NT2/D1 (cell line): ENCODE measurements around the gene KPNA3.

ENCODE experiments used
- DNase-seq: peaks from one replicate; pipeline ENCODE4 v3.0.0-alpha.2; 2011; ENCODE audit warnings: low read depth, low spot score
- H3K27me3 ChIP-seq: 2 replicates; pipeline ENCODE4 v1.6.0; 2011; ENCODE audit warnings: mild to moderate bottlenecking; ENCODE audit not compliant: insufficient read length, insufficient read depth
- H3K36me3 ChIP-seq: 2 replicates; pipeline ENCODE4 v1.6.1; 2011; ENCODE audit warnings: mild to moderate bottlenecking, low read length, mixed read lengths; ENCODE audit not compliant: insufficient read depth, insufficient read length
- H3K4me1 ChIP-seq: 2 replicates; pipeline ENCODE4 v1.5.1; 2011; ENCODE audit not compliant: insufficient read depth, insufficient read length
- H3K4me3 ChIP-seq: 2 replicates; pipeline ENCODE4 v1.5.1; 2011; ENCODE audit warnings: low read depth; ENCODE audit not compliant: insufficient read length
- H3K9ac ChIP-seq: 2 replicates; pipeline ENCODE4 v1.6.0; 2011; ENCODE audit warnings: low read depth; ENCODE audit not compliant: insufficient read length
- H3K9me3 ChIP-seq: 2 replicates; pipeline ENCODE4 v1.5.1; 2011; ENCODE audit warnings: mild to moderate bottlenecking, low read length; ENCODE audit not compliant: insufficient read depth
- SUZ12 ChIP-seq: IDR thresholded peaks from 2 replicates; pipeline ENCODE4 v1.6.1; 2011; ENCODE audit not compliant: insufficient read length, insufficient read depth; ENCODE audit errors: extremely low read depth
- YY1 ChIP-seq: IDR thresholded peaks from 2 replicates; pipeline ENCODE4 v1.6.1; 2011; ENCODE audit not compliant: insufficient read length, insufficient read depth
- ZNF274 ChIP-seq: IDR thresholded peaks from 2 replicates; pipeline ENCODE4 v1.6.1; 2011; ENCODE audit warnings: mild to moderate bottlenecking, low read depth, low read length

KPNA3 gene

DNA sequence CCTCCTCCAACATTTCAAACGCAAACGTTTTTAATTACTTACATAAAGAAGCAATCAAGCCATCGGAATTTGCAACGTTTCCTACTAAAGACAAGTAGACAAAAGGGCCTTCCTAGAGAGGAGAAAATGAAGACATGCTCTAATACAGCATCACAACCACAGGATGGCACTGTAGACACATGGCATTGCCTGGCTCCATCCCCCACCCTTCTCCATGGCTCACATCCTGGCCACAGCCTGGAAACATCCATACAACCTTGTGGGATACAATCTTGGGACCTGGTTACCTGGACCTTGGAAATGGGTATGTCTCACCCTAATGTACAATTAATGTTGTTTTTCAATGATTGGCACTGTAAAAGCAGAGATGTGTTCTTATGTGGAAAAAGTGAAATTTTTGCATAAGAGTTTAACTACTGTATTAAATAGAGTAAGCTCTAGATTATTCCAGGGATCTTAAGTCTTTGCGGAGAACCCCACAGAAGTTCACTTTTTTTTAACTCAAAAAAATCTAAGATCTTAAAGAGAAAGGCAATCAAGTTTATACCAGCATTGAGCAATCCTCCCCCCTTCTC, 122.7 kb downstream of the KPNA3 start:
- Histone ChIP-seq H3K9me3 (no peaks in the 10 kb centered on the region), H3K27me3 (no peaks in the 10 kb centered on the region), H3K4me1 (no peaks in the 10 kb centered on the region), H3K4me3 (no peak overlapping the region), H3K36me3 (peaks cover 15% of the 10 kb centered on the region), H3K9ac (no peak overlapping the region)
- DNase-seq = peak; percentile 50
- TF ChIP-seq ZNF274 = no peak
- TF ChIP-seq SUZ12 = no peak
- TF ChIP-seq YY1 = no peak

DNA sequence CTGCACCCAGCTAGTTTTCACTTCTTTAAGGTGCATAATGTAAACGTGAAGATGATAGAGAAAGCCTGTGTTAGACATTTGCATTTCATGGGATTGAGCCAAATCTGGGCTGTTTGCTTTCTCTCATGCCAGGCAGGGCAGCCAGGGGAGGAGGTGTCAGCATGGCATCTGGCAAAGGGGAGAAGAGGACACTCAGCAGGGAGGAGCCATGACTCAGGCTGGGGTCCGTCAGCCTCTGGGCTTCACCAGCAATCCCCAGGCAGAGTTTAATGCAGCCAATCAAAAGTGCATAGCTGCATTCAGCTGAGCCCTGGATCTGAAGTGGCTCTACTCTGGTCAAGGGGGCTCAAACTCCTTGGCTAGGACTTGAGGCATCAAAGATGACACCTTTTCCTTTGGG, 124.7 kb downstream of the KPNA3 start:
- Histone ChIP-seq H3K9me3 (no peaks in the 10 kb centered on the region), H3K36me3 (peaks cover 15% of the 10 kb centered on the region), H3K4me3 (no peak overlapping the region), H3K27me3 (no peaks in the 10 kb centered on the region), H3K9ac (no peak overlapping the region), H3K4me1 (no peaks in the 10 kb centered on the region)
- no peak for DNase-seq
- TF ChIP-seq SUZ12 (no peak), YY1 (no peak), ZNF274 (no peak)

DNA sequence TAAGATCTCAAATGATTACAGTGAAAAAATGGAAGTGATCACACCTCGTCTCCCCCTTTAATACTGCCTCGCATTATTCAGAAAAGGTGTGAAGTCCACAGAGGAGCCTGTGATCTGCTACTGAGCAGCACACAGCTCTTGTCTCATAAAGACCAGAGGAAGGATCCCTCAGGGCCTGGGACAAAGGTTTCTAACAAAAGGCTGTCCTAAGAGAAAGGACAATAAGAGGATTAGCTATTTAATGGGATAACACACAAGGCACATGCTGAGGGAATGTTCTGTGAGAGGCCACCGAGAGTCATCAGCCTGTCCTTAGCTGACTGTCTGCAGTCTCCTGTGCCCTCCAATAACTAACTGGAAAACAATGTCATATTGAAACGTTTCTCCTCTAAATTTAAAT, 127.9 kb downstream of the KPNA3 start:
- Histone ChIP-seq H3K36me3 (peaks cover 27% of the 10 kb centered on the region), H3K9ac (no peak overlapping the region), H3K27me3 (no peaks in the 10 kb centered on the region), H3K4me1 (no peaks in the 10 kb centered on the region), H3K4me3 (no peak overlapping the region), H3K9me3 (no peaks in the 10 kb centered on the region)
- DNase-seq = peak; percentile 36
- TF ChIP-seq SUZ12 (no peak), YY1 (no peak), ZNF274 (no peak)

DNA sequence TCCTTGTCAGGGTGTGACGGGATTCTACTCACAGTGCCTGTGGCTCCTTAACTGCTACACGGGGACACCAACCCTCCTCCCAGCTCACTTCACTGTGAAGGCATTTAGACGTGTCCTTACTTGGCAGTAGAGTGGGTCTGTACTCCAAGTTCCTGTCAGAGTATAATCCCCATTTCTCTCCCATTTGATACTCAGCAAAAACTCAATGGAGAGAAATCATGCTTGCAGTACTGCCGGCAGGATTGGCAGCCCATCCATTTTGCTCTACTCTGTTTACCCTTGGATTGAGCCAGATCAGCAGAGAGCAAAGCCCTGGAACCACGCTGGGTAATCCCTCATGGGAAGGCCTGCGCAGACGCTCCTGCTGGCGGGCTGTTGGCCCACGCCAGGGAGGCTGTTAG, 135.2 kb downstream of the KPNA3 start:
- Histone ChIP-seq H3K9me3 (no peaks in the 10 kb centered on the region), H3K4me3 (no peak overlapping the region), H3K4me1 (no peaks in the 10 kb centered on the region), H3K27me3 (no peaks in the 10 kb centered on the region), H3K9ac (no peak overlapping the region), H3K36me3 (peaks cover 11% of the 10 kb centered on the region)
- TF ChIP-seq YY1 = no peak
- no peak for TF ChIP-seq ZNF274
- TF ChIP-seq SUZ12 = no peak
- no peak for DNase-seq

DNA sequence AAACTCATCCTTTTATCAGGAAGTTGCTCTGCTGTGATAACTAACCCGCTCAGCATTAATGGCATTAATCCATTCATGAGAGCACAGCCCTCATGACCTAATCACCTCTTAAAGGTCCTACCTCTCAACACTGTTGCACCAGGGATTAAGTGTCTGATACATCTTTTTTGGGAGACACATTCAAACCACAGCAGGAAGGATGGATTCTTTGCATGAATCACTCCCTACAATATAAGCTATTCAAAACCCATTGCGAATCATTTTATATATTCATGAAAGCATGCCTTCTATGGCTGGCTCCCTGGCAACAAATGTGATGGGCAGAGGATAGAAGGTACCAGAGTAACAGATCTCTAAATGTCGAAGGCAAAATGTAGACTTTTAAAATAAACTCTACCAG, 136.6 kb downstream of the KPNA3 start:
- no peaks in the 10 kb centered on the region for H3K4me1 ChIP-seq
- no peak overlapping the region for H3K9ac ChIP-seq
- H3K4me3 ChIP-seq = no peak overlapping the region
- H3K9me3 ChIP-seq = no peaks in the 10 kb centered on the region
- no peak for DNase-seq
- TF ChIP-seq ZNF274 (no peak), SUZ12 (no peak), YY1 (no peak)
- H3K27me3 ChIP-seq = no peaks in the 10 kb centered on the region
- peaks cover 5% of the 10 kb centered on the region for H3K36me3 ChIP-seq

DNA sequence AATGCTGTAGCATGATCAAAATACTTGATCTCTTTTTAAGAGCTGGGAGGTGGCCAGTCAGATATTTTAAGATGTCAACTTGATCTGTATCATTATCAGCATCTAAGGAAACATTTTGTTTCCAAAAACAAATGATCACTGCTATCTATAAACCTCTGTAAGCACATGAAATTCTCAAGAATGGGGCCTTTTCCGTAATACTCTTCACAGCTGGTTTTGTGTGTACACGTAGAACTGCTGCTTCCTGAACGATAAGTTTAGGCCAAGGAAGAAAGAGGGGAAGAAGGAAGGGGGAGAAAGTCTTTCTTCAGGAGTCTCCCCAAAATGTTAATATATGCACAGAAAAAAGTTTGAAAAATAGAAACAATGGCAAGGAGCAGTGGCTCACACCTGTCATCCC, 138.5 kb downstream of the KPNA3 start:
- no peak for DNase-seq
- no peaks in the 10 kb centered on the region for H3K9me3 ChIP-seq
- H3K4me1 ChIP-seq = no peaks in the 10 kb centered on the region
- no peak overlapping the region for H3K4me3 ChIP-seq
- H3K9ac ChIP-seq = no peak overlapping the region
- H3K27me3 ChIP-seq = no peaks in the 10 kb centered on the region
- TF ChIP-seq SUZ12 (no peak), ZNF274 (no peak), YY1 (no peak)
- H3K36me3 ChIP-seq = no peaks in the 10 kb centered on the region

DNA sequence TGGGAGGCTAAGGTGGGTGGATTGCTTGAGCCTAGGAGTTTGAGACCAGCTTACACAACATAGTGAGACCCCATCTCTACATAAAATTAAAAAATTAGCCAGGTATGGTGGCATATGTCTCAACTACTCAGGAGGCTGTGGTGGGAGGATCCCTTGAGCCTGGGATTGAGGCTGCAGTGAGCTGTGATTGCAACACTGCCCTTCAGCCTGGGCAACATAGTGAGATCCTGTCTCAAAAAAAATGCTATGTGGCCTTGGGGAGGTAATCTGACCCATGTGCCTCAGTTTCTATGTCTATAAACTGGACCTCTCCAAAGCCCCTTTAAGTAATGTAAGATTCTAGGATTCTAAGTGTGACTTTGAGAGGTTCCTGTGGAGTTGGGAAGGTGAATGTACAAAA, 139.0 kb downstream of the KPNA3 start:
- TF ChIP-seq ZNF274 (no peak), SUZ12 (no peak), YY1 (no peak)
- DNase-seq = no peak
- Histone ChIP-seq H3K4me1 (no peaks in the 10 kb centered on the region), H3K9me3 (no peaks in the 10 kb centered on the region), H3K27me3 (no peaks in the 10 kb centered on the region), H3K36me3 (no peaks in the 10 kb centered on the region), H3K9ac (no peak overlapping the region), H3K4me3 (no peak overlapping the region)
